Measurements from ENCODE around the gene FIGN. TPM values are rescaled to one million over a fixed set of nuclear protein-coding genes. Genes with fewer than 3 reads are reported as not detected.
A peak's percentile ranks its signal among the peaks of the same experiment; 100 is the strongest.

The FIGN gene
- total and polyA plus RNA-seq, 2 of the 8 experiments (the other 6 are each of a cell fraction or from before 2014, with no cell fraction given): 5.0 to 22.8 TPM

DNA sequence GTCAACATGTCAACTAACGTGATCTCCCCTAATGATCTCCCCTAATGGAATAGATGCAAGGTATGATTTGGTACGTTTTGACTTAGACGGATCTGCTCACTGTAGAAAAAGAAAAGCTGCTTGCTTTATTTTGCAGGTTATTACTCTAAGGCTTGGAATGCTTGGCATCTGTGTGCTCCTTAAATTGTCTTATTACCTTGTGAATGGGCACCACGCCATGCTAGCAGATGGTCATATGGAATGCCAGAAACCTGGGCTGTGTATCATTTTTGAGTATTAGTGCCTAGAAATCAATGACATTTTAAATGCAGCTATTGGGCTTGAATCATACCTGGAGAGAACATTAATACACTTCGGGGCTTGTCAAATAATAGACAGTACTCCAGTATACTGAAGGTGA, 16.5 kb upstream of the FIGN start:
- no peak overlapping the region for H3K4me2 ChIP-seq (ENCODE audit: insufficient read depth in 1 of 2, low read depth in 2 of 2, low read length in 2 of 2)
- no peak overlapping the region for H2AK5ac ChIP-seq (ENCODE audit: low read depth, low read length)
- ChIA-PET CTCF (ENCODE audit: partially characterized antibody) (interaction anchor here (0.7 kb wide), 1 partner anchor 194 kb away, joined by 5 read pairs; no protein-coding TSS in a partner anchor), POLR2A (ENCODE audit: partially characterized antibody) (interaction anchor here (1.1 kb wide), 1 partner anchor 16 kb away, joined by 4 read pairs; the partner anchor contains the start of gene FIGN)
- no peak overlapping the region for H3K27ac ChIP-seq (ENCODE audit: low read depth, low read length)
- no peak overlapping the region for H3K14ac ChIP-seq (ENCODE audit: insufficient read length)
- no peak overlapping the region for H2BK120ac ChIP-seq (replicated peaks; ENCODE audit: low read depth, low read length)
- WGBS, 2 experiments (ENCODE audit: extremely low coverage in 1 of 2, insufficient coverage in 1 of 2, insufficient read length in 1 of 2, insufficient replicate concordance in 2 of 2, low coverage in 1 of 2, low lambda C conversion rate in 2 of 2, missing lambda C conversion rate in 1 of 2): 74% methylated on average over 5 of the region's 5 CpGs; no CpG with 5 or more reads in 1 of the 2 experiments
- no peaks in the 10 kb centered on the region for H3K23me2 ChIP-seq (ENCODE audit: low read depth, low read length)
- no peaks in the 10 kb centered on the region for H3K79me2 ChIP-seq (ENCODE audit: control insufficient read depth in 1 of 2, insufficient read depth in 2 of 2, low read length in 2 of 2)
- no peak overlapping the region for H2BK5ac ChIP-seq (ENCODE audit: low read depth, low read length)
- no peak overlapping the region for H3K23ac ChIP-seq (ENCODE audit: insufficient read length)
- TF ChIP-seq SIRT6 (IDR thresholded peaks at IDR 0.05; ENCODE audit: low read length): no peak
- peak; percentile 28; the same call in 1 of the 2 replicates for TF ChIP-seq TEAD4 (IDR thresholded peaks at IDR 0.05; ENCODE audit: low read depth, low read length)
- TF ChIP-seq FOSL1 (IDR thresholded peaks at IDR 0.05; ENCODE audit: insufficient read depth, low read depth, low read length): no peak
- H3K18ac ChIP-seq (ENCODE audit: extremely low read depth, low read length): no peak overlapping the region
- no peak overlapping the region for H3K56ac ChIP-seq (replicated peaks; ENCODE audit: insufficient read length, low read depth, low read length)
- H2BK15ac ChIP-seq (ENCODE audit: low read length): no peak overlapping the region
- FAIRE-seq (no peak), DNase-seq (ENCODE audit: low read depth in 1 of 2, low spot score in 2 of 2) (no peak)
- H4K20me1 ChIP-seq (replicated peaks in 1 of 2; ENCODE audit: control insufficient read depth in 1 of 2, insufficient read depth in 2 of 2, low read length in 2 of 2): no peaks in the 10 kb centered on the region
- H3K27me3 ChIP-seq (replicated peaks in 1 of 4; ENCODE audit: control insufficient read depth in 3 of 4, extremely low read depth in 1 of 4, insufficient read depth in 3 of 4, low read length in 3 of 4): no peaks in the 10 kb centered on the region
- no peak overlapping the region for H2BK12ac ChIP-seq (ENCODE audit: low read depth, low read length)
- no peak overlapping the region for H3K4ac ChIP-seq (replicated peaks; ENCODE audit: insufficient read length, low read depth, low read length)
- no peak overlapping the region for H2BK20ac ChIP-seq (ENCODE audit: low read length)
- no peaks in the 10 kb centered on the region for H3K79me1 ChIP-seq (ENCODE audit: low read depth, low read length)
- H4K5ac ChIP-seq (ENCODE audit: insufficient read length, low read depth, low read length): no peak overlapping the region
- H3K9ac ChIP-seq (replicated peaks in 1 of 4; ENCODE audit: extremely low read depth in 1 of 4, low read depth in 3 of 4, low read length in 3 of 4): no peak overlapping the region
- H4K91ac ChIP-seq (replicated peaks; ENCODE audit: insufficient read length, low read length): no peak overlapping the region
- H4K8ac ChIP-seq (ENCODE audit: extremely low read depth, insufficient read depth, low read length): no peak overlapping the region
- H2AFZ ChIP-seq (ENCODE audit: low read length): no peak overlapping the region
- no peaks in the 10 kb centered on the region for H3K36me3 ChIP-seq (ENCODE audit: control insufficient read depth in 2 of 4, insufficient read depth in 4 of 4, low read length in 3 of 4)
- H3K4me1 ChIP-seq (replicated peaks in 1 of 4; ENCODE audit: control insufficient read depth in 3 of 4, insufficient read depth in 4 of 4, low read length in 3 of 4): no peaks in the 10 kb centered on the region
- H3K4me3 ChIP-seq (ENCODE audit: extremely low read depth in 1 of 4, insufficient read depth in 2 of 4, low read depth in 3 of 4, low read length in 4 of 4): no peak overlapping the region
- H3K9me3 ChIP-seq (ENCODE audit: insufficient read depth in 2 of 2, low read depth in 1 of 2, low read length in 1 of 2): no peaks in the 10 kb centered on the region

Measured in H1 (cell line).